Activated CD8-positive, alpha-beta memory T cell treated with anti-CD3 and anti-CD28 coated beads, Interleukin-2, amount 50 U/mL, for 24 hours (primary cell): Measurements from ENCODE around the gene GBP7.
A peak's percentile ranks its signal among the peaks of the same experiment; 100 is the strongest.
"Not testable (repeated sequence)": the region's sequence is repeated elsewhere in the genome, so short reads cannot be mapped to it uniquely, and the experiment has no call there.

Experiments used
- DNase-seq: peaks from one replicate; pipeline ENCODE4 v3.0.0-alpha.2; 2020; ENCODE audit errors: extremely low read depth

The GBP7 gene, protein sequence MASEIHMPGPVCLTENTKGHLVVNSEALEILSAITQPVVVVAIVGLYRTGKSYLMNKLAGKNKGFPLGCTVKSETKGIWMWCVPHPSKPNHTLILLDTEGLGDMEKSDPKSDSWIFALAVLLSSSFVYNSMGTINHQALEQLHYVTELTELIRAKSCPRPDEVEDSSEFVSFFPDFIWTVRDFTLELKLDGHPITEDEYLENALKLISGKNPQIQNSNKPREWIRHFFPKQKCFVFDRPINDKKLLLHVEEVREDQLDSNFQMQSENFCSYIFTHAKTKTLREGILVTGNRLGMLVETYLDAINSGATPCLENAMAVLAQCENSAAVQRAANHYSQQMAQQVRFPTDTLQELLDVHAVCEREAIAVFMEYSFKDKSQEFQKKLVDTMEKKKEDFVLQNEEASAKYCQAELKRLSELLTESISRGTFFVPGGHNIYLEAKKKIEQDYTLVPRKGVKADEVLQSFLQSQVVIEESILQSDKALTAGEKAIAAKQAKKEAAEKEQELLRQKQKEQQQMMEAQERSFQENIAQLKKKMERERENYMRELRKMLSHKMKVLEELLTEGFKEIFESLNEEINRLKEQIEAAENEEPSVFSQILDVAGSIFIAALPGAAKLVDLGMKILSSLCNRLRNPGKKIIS

DNA sequence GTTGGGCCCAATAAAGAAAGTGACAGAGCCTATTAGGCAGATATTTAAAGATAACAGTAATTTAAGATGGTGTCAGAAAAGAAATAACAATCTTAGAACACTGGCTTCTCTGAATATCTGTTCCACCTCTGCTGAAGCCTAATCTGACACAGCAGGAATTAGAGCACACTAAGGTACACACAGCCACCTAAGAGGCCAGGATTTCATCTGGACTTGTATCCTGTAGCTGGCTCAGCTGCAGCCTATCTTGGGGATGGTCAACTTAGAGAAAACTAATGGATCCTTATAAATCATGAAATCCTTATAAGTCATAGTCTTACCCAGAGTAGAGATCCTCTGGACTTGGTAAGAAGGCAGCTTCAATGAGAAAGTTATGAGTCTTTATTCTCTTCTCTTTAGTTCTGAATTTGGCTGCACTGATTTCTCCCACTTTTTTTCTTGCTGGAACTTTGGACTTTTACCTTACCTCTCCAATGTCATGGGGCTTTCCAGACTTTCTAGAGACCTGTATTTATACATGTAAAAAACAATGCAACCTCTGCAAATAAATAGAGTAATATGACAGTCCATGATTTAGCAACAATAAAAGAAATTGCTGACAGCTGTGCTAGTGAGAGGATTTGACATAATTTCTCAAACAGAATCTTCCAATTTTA is at the start of gene GBP7:
TSS of gene GBP7 (minus strand) at position 403 of the 656 bp plus-strand sequence. CDS start 4,068 bp downstream, outside the sequence.
- DNase-seq: no peak

DNA sequence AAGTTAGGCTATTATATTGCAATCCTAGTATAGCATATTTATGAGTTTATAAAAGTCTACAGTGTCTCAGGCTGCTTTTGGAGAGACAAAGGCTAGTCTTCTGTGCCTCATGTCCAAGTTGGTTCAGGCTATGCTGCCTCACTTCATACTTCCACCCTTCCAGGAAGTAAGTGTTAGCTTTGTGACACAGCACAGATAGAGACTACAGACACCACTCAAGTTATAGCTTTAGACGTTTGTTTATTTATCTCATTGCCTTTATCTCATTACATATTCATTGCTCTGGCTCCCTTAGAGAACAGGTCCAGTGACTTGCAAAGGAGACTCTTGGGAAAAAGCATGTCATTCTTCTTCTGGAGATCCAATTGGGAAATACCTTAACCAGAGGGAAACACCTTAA is 45.5 kb upstream of the GBP7 start:
- DNase-seq: no peak

DNA sequence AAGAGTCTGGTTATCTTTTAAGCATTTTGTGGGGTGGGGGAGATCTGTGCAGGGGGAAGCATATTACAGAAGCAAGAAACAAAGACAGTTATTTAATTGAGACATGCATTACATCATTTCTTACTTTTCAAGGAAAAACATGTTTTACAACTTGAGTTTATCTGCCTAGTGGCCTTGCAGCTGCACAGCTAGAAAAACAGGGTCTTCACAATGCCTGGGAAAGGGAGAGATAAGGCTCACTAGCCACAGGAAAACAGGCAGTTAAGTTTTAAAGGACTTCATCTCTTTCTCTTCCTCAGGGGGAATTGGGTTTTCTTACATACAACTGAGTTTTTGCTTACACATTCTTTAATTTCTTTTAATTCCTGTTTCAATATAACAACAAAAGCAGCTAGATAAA is 44.0 kb upstream of the GBP7 start:
- not testable (repeated sequence) for DNase-seq

DNA sequence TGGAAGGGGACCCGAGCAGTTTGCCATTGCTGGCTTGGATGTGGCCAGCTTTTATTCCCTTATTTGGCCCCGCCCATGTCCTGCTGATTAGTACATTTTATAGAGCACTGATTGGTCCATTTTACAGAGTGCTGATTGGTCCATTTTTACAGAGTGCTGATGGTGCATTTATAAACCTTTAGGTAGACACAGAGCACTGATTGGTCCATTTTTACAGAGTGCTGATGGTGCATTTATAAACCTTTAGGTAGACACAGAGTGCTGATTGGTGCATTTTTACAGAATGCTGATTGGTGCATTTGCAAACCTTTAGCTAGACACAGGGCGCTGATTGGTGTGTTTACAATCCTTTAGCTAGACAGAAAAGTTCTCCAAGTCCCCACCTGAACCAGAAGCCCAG is 43.1 kb upstream of the GBP7 start:
- not testable (repeated sequence) for DNase-seq

DNA sequence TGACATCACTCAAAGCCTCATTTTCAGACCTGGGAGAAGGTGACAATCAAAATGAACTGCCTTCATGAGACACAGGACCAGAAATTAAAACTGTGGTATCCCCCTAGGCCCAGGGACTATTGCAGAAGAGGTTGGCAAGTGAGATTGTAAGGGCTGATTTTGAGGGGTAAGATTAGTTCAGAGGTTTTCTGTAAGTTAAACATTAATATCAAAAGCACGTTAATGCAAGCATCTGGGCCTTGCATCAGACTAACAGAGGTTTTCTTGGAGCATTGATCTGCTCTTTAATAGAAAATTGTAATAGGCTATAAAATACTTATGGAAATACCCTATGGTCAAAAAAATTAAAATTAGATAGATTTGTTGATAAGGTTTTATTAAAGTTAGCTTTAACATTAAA is 37.5 kb upstream of the GBP7 start:
- no peak for DNase-seq

DNA sequence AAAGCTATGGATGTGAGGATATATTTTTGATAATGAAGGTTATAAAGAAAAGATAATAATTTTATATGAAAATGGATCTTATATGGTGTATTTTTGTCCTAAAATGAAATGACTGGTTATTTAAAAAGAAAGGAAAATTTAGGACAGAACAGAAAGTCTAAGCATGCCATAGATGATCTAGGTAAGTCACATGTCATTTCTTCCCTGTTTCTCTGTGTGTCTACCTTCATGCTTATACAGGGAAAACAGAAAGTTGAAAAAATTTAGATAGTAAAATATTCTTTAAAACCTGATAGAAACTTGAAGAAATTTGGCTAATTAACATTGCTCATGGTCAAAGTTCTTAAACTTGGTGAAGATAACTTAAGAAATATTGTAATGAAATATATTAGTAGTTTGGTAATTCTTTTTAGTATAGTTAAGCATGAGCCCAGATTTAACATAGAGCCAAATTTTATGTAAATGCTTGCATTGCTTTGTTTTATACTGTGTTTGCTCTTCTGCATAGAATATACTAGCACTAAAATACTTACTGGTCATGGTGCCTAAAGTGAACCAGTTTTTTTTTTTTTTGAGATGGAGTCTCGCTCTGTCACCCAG is 35.3 kb upstream of the GBP7 start:
- DNase-seq: no peak

DNA sequence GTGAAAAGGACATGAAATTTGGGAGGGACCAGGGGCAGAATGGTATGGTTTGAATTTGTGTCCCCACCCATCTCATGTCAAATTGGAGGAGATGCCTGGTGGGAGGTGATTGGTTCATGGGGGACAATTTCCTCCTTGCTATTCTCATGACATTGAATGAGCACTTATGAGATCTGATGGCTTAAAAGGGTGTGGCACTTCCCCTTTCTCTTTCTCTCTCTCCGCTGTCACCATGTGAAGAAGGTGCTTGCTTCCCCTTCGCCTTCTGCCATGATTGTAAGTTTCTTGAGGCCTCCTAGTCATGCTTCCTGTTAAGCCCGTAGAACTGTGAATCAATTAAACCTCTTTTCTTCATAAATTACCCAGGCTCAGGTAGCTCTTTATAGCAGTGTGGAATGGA is 30.6 kb upstream of the GBP7 start:
- no peak for DNase-seq

DNA sequence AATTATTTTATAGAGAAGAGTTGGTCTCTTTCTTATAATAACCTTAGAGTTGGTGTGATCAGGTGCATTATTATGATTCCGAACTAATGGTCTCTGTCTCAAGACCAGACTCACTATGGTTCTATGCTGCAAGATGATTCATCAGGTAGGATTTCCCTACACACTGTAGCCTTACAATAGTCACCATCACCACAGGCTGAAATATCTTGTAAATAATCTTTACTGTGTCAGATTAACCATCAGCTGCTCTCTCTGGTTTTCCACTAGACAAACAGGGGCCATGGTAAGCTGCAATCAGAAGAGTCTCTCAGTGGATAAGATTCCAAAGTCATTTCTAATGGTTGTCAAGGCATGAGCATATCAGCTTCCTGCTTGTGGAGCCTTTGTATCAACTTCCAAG is 27.4 kb upstream of the GBP7 start:
- DNase-seq: no peak

DNA sequence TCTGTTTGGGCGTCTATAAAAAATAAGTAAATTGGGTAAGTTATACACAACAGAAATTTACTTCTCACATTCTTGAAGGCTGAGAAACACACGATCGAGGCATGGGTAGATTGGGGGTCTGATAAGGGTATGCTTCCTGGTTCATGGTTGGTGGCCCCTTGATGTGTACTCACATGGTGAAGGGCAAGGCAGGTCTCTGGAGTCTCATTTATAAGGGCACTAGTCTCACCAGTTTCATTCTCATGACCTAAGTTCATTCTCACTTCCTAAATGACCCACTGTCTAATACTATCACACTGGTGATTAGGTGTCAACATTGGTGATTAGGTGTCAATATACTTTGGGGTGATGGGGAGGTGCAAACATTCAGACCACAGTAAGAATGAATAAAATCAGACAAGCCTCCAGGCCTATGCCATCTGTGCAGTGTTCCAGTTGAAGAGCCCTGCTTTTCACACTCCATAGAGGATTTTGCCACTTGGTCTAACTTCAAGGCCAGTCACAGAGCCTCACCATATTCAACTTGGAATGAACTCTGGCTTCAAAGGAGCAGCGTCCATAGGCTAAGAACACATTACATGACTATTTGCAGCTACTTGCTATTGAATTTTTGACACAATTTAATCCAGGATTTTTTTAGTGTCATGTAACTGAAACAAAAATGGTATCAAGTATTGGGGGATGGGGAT is 25.4 kb upstream of the GBP7 start:
- no peak for DNase-seq

DNA sequence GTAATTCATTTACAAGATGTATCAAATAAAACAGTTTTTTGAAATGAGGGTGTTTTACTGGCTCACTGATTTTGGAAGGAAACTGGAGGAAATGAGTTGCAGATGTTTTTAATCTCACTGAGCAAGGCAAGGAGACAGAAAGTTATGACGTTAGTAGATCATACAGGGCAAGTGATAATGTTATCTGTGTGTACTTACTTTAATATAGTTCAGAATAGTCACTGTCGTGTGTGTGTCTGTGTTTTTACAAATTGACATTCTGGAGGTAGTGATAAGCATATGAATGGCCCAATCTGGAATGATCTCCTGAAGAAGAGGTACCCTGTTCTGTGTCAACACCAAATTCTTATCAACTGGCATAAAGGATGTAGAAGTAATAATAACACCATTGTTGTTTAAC is 24.9 kb upstream of the GBP7 start:
- DNase-seq: no peak

DNA sequence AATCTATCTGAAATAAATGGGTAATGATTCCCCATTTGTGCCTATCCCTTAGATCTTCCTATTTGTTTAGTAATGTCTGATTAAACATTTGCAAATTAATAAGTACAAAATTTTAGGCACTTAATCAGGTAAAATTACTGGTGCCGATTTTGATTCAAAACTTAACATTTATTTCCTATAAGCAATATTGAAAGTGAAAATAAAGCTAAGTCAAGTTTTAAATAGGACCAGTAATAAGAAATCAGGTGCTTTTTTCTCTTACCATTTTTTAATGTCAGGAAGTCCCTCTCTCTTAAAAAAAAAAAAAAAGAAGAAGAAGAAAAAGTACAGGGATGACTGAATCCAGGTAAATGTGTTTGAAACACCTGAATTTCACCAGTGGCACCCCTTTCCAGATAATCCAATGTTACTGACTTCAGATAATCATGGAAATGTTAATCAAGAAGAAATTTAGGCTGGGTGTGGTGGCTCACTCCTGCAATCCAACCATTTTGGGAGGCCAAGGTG is 23.8 kb upstream of the GBP7 start:
- DNase-seq: no peak

DNA sequence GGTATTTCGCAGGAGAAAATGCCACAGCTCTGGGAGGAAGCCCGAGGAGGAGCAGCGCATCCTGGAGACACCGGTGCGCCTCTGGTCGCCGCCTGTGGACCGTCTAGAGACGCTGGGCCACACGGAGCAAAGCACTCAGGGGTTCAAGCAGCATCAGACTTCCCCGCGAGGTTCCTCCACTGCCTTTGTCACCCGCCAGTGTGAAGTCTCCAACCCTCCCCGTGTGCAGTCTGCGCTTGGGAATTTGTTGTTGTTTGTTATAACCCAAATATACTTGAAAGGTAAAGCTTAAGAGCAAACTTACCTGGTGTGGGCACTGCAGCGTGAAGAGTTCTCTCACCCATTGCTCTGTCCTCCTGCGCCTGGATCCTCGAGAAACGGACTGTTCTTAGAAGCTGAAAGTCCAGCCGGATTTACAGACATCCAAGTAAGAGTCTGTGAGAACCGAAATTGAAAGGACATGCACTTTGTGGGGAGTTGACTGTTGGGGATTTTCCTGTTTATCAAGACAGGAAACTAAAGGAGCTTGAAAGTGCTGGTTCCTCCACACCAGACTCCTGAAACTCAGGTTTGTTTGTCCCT is 22.8 kb upstream of the GBP7 start, which contains the start of gene GBP4:
TSS of gene GBP4 (minus strand) at position 452 of the 582 bp plus-strand sequence. CDS start at position 344, 108 bp downstream.
- peak; percentile 7 for DNase-seq

DNA sequence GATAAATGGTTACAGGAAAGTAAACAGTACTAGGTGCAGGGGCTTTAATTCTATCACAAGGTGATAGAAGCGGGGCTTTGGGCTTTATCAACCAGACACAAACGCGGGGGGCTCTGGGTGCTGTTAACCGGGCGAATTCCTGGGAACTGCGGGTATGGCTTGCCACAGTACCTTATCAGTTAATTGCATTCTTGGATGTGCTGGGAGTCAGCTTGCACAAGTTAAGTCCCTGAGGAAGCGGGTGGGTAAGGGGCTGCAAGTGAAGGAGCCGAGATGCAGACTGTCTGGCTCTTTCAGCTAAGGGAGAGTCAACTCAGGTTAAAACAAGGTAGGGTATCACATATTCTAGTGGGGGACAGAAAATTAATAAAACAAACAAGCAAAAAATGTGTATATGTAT is 22.3 kb upstream of the GBP7 start:
- DNase-seq: no peak

DNA sequence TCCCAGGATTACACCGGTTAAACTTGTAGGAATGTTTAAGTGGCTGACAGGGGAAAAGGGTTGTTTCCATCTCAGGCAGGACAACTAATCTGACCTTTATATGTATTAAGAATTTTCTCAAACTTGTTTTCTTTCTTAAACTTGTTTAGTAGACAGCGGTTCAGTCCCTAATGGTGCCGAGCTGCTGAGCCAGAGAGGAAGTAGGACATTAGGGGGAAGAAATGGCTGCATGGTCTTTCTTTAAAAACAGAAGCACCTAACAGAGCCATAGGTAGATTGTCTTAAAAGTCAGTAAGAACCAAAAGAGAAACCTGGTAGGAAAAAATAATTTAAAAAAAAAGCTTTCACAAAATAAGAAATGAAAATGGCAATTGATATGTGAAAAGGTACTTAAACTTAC is 19.7 kb upstream of the GBP7 start:
- no peak for DNase-seq

DNA sequence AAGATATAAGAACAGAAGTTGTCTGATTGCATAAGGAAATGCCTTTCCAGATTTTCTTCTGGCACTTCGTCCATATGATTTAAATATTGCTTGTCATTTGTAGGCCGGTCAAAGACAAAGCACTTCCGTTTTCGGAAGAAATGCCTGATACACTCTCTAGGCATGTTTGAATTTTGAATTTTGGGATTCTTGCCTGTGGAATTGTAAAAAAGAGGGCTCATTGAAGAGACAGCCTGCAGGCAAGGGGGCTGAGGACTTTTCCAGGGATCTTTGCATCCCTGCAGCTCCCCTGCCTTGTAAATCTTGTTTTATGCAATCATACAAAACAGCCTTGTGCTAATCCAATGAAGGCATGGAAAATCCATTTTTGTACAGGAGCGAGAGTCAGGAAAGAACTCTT is 15.5 kb upstream of the GBP7 start:
- DNase-seq: no peak

DNA sequence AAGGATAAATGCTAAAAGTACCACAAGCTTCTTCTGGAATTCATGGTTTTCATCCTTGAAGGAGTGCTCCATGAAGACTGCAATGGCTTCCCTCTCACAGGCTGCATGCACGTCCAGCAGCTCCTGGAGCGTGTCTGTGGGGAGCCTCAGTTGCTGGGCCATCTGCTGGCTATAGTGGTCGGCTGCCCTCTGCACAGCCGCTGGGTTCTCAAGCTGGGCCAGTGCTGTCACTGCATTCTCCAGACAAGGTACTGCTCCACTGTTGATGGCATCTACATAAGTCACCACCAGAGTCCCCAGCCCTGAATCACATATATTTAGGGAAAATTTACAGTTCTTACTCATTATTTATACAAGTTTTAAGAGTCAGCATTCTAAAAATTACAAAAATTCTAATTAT is 14.2 kb upstream of the GBP7 start:
- DNase-seq: no peak

DNA sequence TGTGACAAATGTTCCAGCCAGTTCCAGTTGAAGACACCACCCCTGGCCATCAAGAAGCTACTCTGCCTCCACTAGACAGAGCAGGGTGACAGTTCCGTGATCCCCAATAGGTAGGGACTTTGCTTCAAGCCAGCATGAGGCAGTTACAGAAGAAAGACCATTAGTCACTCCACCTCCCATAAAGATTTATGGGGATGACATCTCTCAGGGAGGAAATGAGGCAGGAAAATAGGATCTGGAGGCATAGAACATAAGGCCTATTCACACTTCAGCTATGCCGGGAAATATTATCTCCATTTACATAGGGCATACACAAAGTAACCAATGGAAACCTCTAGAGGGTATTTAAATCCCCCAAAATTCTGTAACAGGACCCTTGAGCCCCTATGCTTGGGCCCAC is 3.5 kb upstream of the GBP7 start:
- no peak for DNase-seq

DNA sequence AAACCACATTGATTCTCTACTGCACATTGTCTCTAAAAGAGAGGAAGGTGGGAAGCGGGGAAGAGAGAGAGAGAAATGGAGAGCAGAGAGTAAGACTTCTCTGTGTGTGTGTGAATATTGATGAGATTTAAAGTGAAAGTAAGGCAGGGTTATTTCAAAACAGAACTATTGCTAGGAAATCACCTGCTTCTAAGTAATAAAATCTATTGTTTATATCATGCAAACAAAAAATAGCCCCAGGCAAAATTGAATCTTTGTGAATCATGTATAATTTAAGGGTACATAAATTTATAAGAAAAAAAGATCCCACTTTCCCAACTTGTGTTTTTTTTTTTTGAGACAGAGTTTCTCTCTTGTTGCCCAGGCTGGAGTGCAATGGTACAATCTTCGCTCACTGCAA is 1.2 kb upstream of the GBP7 start:
- DNase-seq: no peak

DNA sequence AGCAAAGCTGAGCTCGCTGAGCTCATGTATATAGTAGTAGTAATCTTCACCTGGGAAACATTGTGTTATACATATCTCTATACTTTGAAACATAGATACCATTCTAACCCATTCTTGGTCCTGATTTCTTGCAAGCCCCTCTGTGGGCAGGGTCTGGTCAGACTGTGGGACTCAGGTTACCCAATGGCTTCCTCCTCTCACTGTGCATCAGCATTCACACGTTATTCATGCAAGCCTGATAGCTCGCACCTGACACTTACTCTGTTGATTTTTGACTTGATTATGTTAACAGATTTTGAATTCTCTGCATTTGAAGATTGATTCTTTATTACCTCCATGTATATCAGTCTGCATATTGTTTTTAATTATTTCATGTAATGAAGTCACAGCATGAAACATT is 1.3 kb downstream of the GBP7 start:
- DNase-seq: no peak

DNA sequence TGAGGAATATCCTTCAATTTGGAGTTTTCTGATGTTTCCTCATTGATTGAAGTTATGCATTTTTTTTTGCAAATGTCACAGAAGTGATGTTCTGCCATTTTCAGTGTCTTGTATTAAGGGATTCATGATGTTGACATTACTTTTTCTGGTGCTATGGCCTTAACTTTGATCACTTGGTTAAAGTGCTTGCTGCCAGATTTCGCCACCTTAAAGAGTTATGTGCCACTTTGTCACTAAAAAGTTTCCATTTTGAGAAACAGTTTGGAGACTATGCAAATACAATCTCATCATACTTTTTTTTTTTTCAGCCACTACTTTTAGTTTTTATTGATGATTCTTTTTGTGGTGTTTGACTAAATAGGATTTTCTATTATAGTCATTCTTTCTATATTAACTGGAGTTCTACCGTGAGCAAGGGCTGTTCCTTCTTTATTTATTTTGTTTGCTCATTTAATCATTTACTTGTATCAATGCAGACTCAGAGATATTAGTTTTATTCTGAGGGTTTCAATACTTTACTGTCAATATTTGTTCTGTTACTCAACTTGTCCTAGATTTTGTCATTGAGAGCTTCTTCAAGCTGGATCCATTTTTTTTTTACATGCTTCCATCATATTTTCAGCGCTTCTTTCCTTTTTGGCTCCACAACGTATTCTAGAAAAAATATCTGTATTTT is 3.2 kb downstream of the GBP7 start:
- no peak for DNase-seq

DNA sequence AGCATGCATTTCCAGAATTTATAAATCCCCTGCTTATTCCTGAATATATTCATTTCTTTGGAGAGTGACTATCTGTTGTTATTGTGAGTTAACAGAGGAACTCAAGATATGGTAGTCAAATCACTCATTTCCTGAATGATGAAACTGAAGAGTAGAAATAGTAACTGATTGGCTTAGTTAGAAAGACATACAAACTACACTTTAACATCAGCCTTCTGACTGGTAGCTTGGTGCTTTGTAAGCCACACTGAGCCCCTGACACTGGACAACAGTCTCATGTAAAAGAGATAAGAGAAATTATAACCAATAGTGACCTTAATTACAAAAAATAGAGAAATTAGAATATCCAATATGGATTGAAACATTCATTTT is 4.8 kb downstream of the GBP7 start:
- no peak for DNase-seq
